Measurements from ENCODE around the gene RTN3.

- TF ChIP-seq POLR2AphosphoS5 (IDR thresholded peaks at IDR 0.05) (no peak), CTCF (IDR thresholded peaks at IDR 0.05) (peak in 1 of 4 experiments; percentile 20)
These were observed 39.6 kb upstream of the RTN3 start for GRCh38 chr11:63641727-63642126.

Data from gastroesophageal sphincter (tissue), 3 donors.